HepG2 (cell line): Measurements from ENCODE around the gene SHISA9. TPM values are rescaled to one million over a fixed set of nuclear protein-coding genes. Genes with fewer than 3 reads are reported as not detected.
A peak's percentile ranks its signal among the peaks of the same experiment; 100 is the strongest.

ENCODE experiments used
- ATAC-seq: fragments of 200-7000 bp; cut with Tn5 transposase; 3 replicates; pipeline ENCODE4 v1.9.1; 2020; ENCODE audit warnings: mild to moderate bottlenecking, moderate library complexity
- BruUV-seq: library from RNA; stranded (reverse); fragments of 400-500 nt; replicated peaks from 2 replicates; lab custom pipeline; 2021; lab: Mats Ljungman, UMichigan
- CTCF ChIA-PET: fragments of 300-600 bp; formaldehyde crosslinking; extraction: SDS; loops from one replicate; lab custom pipeline; 2021; ENCODE audit warnings: low total read pairs, inconsistent platforms, low intra/inter-chr PET ratio; lab: Yijun Ruan, JAX
- POLR2A ChIA-PET: fragments of 350-600 bp; sonication (Branson Sonifier 250); formaldehyde crosslinking; loops from one replicate; lab custom pipeline; 2020; ENCODE audit warnings: antibody characterized with exemption, inconsistent platforms; lab: Yijun Ruan, JAX
- DNase-seq: peaks from one replicate; pipeline ENCODE4 v3.0.0-alpha.2; 2015; ENCODE audit warnings: low spot score
- FAIRE-seq: peaks from 3 replicates; lab custom pipeline; 2011; peaks lifted over from hg19 to GRCh38; lab: Jason Lieb, UNC
- H2AFZ ChIP-seq: one replicate; pipeline ENCODE4 v1.6.1; 2011; ENCODE audit warnings: low read length, inconsistent platforms
- H3K27ac ChIP-seq: fragments of 300-600 bp; 3 replicates; pipeline ENCODE4 v1.8.0; 2011; ENCODE audit warnings: mixed run types, mild to moderate bottlenecking, mixed read lengths, low read length, inconsistent platforms; ENCODE audit not compliant: insufficient read depth; ENCODE audit errors: extremely low read length
- H3K27me3 ChIP-seq, 2 experiments: fragments of 200-600 bp in 1 of 2; 2 replicates in 1 of 2; 3 replicates in 1 of 2; pipeline versions ENCODE4 v1.6.0 to v1.8.0; 2011; ENCODE audit warnings: low read length in 2 of 2, mild to moderate bottlenecking in 2 of 2, moderate library complexity in 2 of 2, inconsistent platforms in 1 of 2; ENCODE audit not compliant: insufficient read depth in 2 of 2, control insufficient read depth in 1 of 2
- H3K36me3 ChIP-seq, 2 experiments: fragments of 200-600 bp in 1 of 2; replicated peaks in 1 of 2; 2 replicates in 1 of 2; 3 replicates in 1 of 2; pipeline versions ENCODE4 v1.5.1 to v1.8.0; 2011; ENCODE audit warnings: low read length in 2 of 2, inconsistent platforms in 1 of 2; ENCODE audit not compliant: insufficient read depth in 2 of 2, control insufficient read depth in 1 of 2
- H3K4me1 ChIP-seq: 2 replicates; pipeline ENCODE4 v1.5.1; 2012; ENCODE audit warnings: low read length, inconsistent platforms; ENCODE audit not compliant: insufficient read depth
- H3K4me2 ChIP-seq: 2 replicates; pipeline ENCODE4 v1.6.0; 2011; ENCODE audit warnings: low read depth, low read length, inconsistent platforms
- H3K4me3 ChIP-seq, 3 experiments: fragments of 200-600 bp in 1 of 3; sonication (generic), shearing (Covaris generic) in 1 of 3; replicated peaks in 1 of 3; 2 replicates each; pipeline ENCODE4 v1.5.1; 2011 to 2016; ENCODE audit warnings: low read length in 3 of 3, inconsistent platforms in 2 of 3, low read depth in 2 of 3, mild to moderate bottlenecking in 2 of 3, control low read depth in 1 of 3, mixed read lengths in 1 of 3; ENCODE audit not compliant: insufficient read depth in 1 of 3
- H3K79me2 ChIP-seq: one replicate; pipeline ENCODE4 v1.6.1; 2011; ENCODE audit warnings: low read length, inconsistent platforms; ENCODE audit not compliant: insufficient read depth
- H3K9ac ChIP-seq: 2 replicates; pipeline ENCODE4 v1.6.0; 2011; ENCODE audit warnings: mild to moderate bottlenecking, low read depth, low read length, inconsistent platforms; ENCODE audit not compliant: insufficient read depth
- H3K9me3 ChIP-seq: 2 replicates; pipeline ENCODE4 v1.5.1; 2012; ENCODE audit warnings: mild to moderate bottlenecking, low read length
- H4K20me1 ChIP-seq: 2 replicates; pipeline ENCODE4 v1.6.0; 2011; ENCODE audit warnings: inconsistent platforms, mild to moderate bottlenecking, low read length, moderate library complexity; ENCODE audit not compliant: insufficient read depth
- CREB1 ChIP-seq, 2 experiments: fragments of 450-650 bp in 1 of 2; IDR thresholded peaks; 2 replicates each; pipeline ENCODE4 v1.6.1; 2016 to 2017; ENCODE audit warnings: control low read depth in 1 of 2, mild to moderate bottlenecking in 1 of 2, missing compliant biosample characterization in 1 of 2, missing genetic modification characterization in 1 of 2
- HOXD1 ChIP-seq: sonication (generic); formaldehyde crosslinking; IDR thresholded peaks from 2 replicates; pipeline ENCODE4 v1.5.0; 2020; ENCODE audit warnings: missing genetic modification reagents
- KLF11 ChIP-seq: IDR thresholded peaks from 2 replicates; pipeline ENCODE4 v1.6.1; 2016; ENCODE audit warnings: missing compliant biosample characterization
- NFE2L1 ChIP-seq: sonication (generic); formaldehyde crosslinking; IDR thresholded peaks from 2 replicates; pipeline ENCODE4 v1.4.0; 2020; ENCODE audit warnings: missing genetic modification reagents, mild to moderate bottlenecking, borderline replicate concordance
- PHF8 ChIP-seq: sonication (generic); formaldehyde crosslinking; IDR thresholded peaks from 2 replicates; pipeline ENCODE4 v1.5.0; 2020; ENCODE audit warnings: missing genetic modification reagents
- REXO4 ChIP-seq: sonication (generic); formaldehyde crosslinking; IDR thresholded peaks from 2 replicates; pipeline ENCODE4 v1.8.0; 2022; ENCODE audit warnings: missing genetic modification reagents, mild to moderate bottlenecking, borderline replicate concordance
- ZNF101 ChIP-seq: sonication (generic); formaldehyde crosslinking; IDR thresholded peaks from 2 replicates; pipeline ENCODE4 v1.4.0; 2020; ENCODE audit warnings: mild to moderate bottlenecking, low read depth, missing genetic modification reagents, borderline replicate concordance
- ZNF558 ChIP-seq: sonication (generic); formaldehyde crosslinking; IDR thresholded peaks from 2 replicates; pipeline ENCODE4 v1.9.0; 2022; ENCODE audit warnings: mild to moderate bottlenecking, missing genetic modification reagents, borderline replicate concordance
- WGBS: methylation state at CpG from one replicate; pipeline ENCODE4 v1.1.6; 2017; ENCODE audit warnings: low lambda C conversion rate; 5-methylcytosine and 5-hydroxymethylcytosine counted together
- in situ Hi-C: cut with HindIII; loops from 2 replicates; pipeline ENCODE4 v1.10.0; 2017; ENCODE audit warnings: low pct_unique_long_range_greater_than_20kb; ENCODE audit not compliant: extremely low pct_ligation_motif_present
- intact Hi-C: fragments of 100-400 bp; cut with micrococcal nuclease; formaldehyde crosslinking; loops from one replicate; pipeline ENCODE4 v1.10.0; 2022; ENCODE audit not compliant: unreplicated experiment
- polyA plus RNA-seq, 8 experiments: library from polyadenylated mRNA; depleted of rRNA in 3 of 8; stranded (reverse) in 7 of 8; unstranded in 1 of 8; fragments of >200 nt; fragmentation: Illumina TruSeq in 4 of 8; extraction: Trizol in 4 of 8; gene quantifications; 2 replicates each; pipeline versions ENCODE4 v1.2.1 to v1.2.3, GENCODE V29; 2011 to 2016; ENCODE audit warnings: low read depth in 4 of 8, missing spikeins in 1 of 8, mixed read lengths in 1 of 8; ENCODE audit not compliant: insufficient read depth in 1 of 8
- total RNA-seq, 5 experiments: library from RNA; depleted of rRNA; stranded (reverse); fragments of >200 nt; fragmentation: Illumina TruSeq; extraction: Trizol; gene quantifications; 2 replicates each; pipeline ENCODE4 v1.2.3, GENCODE V29; 2016; ENCODE audit warnings: low read depth in 1 of 5

The SHISA9 gene
- total and polyA plus RNA-seq, 2 of the 13 experiments (the other 11 are each of a cell fraction or from before 2014, with no cell fraction given): 0.01 TPM; not detected in 1

DNA sequence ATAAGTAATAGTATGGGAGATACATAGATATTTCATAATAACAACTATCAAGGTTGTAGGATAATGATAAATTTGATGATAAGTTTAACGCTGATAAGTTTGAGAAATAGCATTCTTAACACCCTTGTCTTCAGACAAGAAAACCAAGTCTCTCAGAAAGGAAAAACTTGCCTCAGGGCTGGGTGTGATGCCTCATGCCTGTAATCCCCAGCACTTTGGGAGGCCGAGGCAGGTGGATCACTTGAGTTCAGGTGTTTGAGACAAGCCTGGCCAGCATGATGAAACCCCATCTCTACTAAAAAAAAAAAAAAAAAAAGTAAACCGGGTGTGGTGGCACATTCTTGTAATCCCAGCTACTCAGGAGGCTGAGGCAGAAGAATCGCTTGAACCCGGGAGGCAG lies 90.7 kb downstream of the SHISA9 start:
- no peaks in the 10 kb centered on the region for H3K79me2 ChIP-seq
- BruUV-seq: no TSS peak
- FAIRE-seq (no peak), ATAC-seq (no peak), DNase-seq (no peak)
- WGBS: 4% methylated on average over 5 of the region's 5 CpGs
- no peak overlapping the region for H3K9ac ChIP-seq
- no peaks in the 10 kb centered on the region for H3K9me3 ChIP-seq
- no peak overlapping the region for H3K4me3 ChIP-seq
- H3K27ac ChIP-seq: no peak overlapping the region
- peaks cover 0 to 6% of the 10 kb centered on the region in 2 experiments; a peak in 2 of 5 replicates for H3K27me3 ChIP-seq
- in situ Hi-C loops (no loop called here), intact Hi-C loops (no loop called here)
- no peak overlapping the region for H3K4me2 ChIP-seq
- H4K20me1 ChIP-seq: no peaks in the 10 kb centered on the region
- H3K36me3 ChIP-seq: no peaks in the 10 kb centered on the region
- CTCF ChIA-PET: no interaction called here
- H2AFZ ChIP-seq: no peak overlapping the region
- POLR2A ChIA-PET: no interaction called here
- no peaks in the 10 kb centered on the region for H3K4me1 ChIP-seq
- no peak for TF ChIP-seq REXO4 (CRISPR knock-in tag)
- TF ChIP-seq PHF8 (CRISPR knock-in tag): no peak
- TF ChIP-seq, all 625 proteins: peak for 0

DNA sequence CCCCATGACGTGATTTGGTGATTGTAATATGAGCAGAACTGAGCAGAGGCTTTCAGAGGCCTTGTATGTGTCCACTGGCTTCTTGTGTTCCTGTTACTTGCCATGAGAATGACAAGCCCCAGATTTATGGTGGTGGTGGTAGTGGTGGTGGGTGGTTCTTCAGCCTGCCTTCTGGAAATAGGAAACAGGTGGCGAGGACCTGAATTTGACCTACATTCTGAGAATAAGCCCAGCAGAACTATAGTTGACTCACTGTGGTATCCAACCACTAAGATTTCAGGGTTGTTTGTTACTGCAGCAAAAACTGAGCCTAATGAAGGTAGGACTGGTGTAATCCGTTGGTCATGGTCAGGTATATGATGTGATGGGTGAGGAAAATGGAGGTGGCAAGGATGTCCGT lies 93.0 kb downstream of the SHISA9 start:
- H3K79me2 ChIP-seq: no peaks in the 10 kb centered on the region
- H3K9me3 ChIP-seq: no peaks in the 10 kb centered on the region
- H3K4me2 ChIP-seq: no peak overlapping the region
- H3K27me3 ChIP-seq: no peaks in the 10 kb centered on the region; a peak in 1 of 5 replicates
- no peaks in the 10 kb centered on the region for H4K20me1 ChIP-seq
- no TSS peak for BruUV-seq
- TF ChIP-seq KLF11 (CRISPR knock-in tag) (no peak), HOXD1 (no peak), NFE2L1 (CRISPR knock-in tag) (no peak), ZNF101 (no peak), CREB1 (IDR thresholded peaks at IDR 0.05) (0 out of 2 replicates have a peak, but pooled peaks have one; percentile 24), CREB1 (CRISPR knock-in tag; IDR thresholded peaks at IDR 0.05) (no peak), ZNF558 (no peak)
- no peak overlapping the region for H3K9ac ChIP-seq
- ChIA-PET CTCF (no interaction called here), POLR2A (no interaction called here)
- FAIRE-seq: no peak
- no peak overlapping the region for H3K27ac ChIP-seq
- H3K4me1 ChIP-seq: no peaks in the 10 kb centered on the region
- H3K4me3 ChIP-seq: no peak overlapping the region
- H3K36me3 ChIP-seq: no peaks in the 10 kb centered on the region
- no peak overlapping the region for H2AFZ ChIP-seq
- ATAC-seq: no peak
- WGBS: 0% methylated on average over 4 of the region's 4 CpGs
- intact Hi-C loops: no loop called here
- in situ Hi-C loops: no loop called here
- DNase-seq: no peak
